Stomach smooth muscle (tissue), 2 donors: Measurements from ENCODE around the gene STAT5B.
"Not testable (repeated sequence)": the region's sequence is repeated elsewhere in the genome, so short reads cannot be mapped to it uniquely, and the experiment has no call there.

Source experiments
- H3K27ac ChIP-seq: one replicate; pipeline ENCODE4 v1.7.0; 2013; ENCODE audit warnings: mild to moderate bottlenecking, low read length, inconsistent platforms
- H3K27me3 ChIP-seq, 2 donors: one replicate each; pipeline ENCODE4 v1.7.0; 2013; ENCODE audit warnings: low read length in 2 of 2; ENCODE audit not compliant: insufficient read depth in 2 of 2, control insufficient read depth in 1 of 2
- H3K36me3 ChIP-seq, 2 donors: one replicate each; pipeline ENCODE4 v1.7.0; 2013; ENCODE audit warnings: low read length in 2 of 2; ENCODE audit not compliant: control insufficient read depth in 2 of 2, insufficient read depth in 2 of 2
- H3K4me1 ChIP-seq: one replicate; pipeline ENCODE4 v1.7.0; 2013; ENCODE audit warnings: low read length; ENCODE audit not compliant: control insufficient read depth, insufficient read depth
- H3K4me3 ChIP-seq, 2 donors: one replicate each; pipeline ENCODE4 v1.7.0; 2013; ENCODE audit warnings: low read length in 2 of 2
- H3K9ac ChIP-seq, 2 donors: one replicate each; pipeline ENCODE4 v1.7.0; 2013; ENCODE audit warnings: low read length in 2 of 2, mild to moderate bottlenecking in 1 of 2
- H3K9me3 ChIP-seq, 2 donors: one replicate each; pipeline ENCODE4 v1.7.0; 2013; ENCODE audit warnings: low read length in 2 of 2; ENCODE audit not compliant: control insufficient read depth in 2 of 2
- donor health status: healthy.
- donor health status: Pancreatic carcinoma.

The STAT5B gene

DNA sequence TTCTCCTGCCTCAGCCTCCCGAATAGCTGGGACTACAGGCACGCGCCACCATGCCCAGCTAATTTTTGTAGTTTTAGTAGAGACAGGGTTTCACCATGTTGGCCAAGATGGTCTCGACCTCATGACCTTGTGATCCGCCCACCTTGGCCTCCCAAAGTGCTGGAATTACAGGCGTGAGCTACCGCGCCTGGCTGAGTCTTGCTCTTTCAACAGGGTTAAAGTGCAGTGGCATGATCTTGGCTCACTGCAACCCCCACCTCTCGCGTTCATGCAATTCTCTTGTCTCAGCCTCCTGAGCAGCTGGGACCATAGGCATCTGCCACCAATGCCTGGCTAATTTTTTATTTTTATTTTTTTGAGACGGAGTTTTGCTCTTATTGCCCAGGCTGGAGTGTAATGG lies 31.0 kb downstream of the STAT5B start:
- not testable (repeated sequence) for H3K36me3 ChIP-seq, H3K4me3 ChIP-seq, H3K9me3 ChIP-seq, H3K9ac ChIP-seq, H3K4me1 ChIP-seq, H3K27ac ChIP-seq, H3K27me3 ChIP-seq

DNA sequence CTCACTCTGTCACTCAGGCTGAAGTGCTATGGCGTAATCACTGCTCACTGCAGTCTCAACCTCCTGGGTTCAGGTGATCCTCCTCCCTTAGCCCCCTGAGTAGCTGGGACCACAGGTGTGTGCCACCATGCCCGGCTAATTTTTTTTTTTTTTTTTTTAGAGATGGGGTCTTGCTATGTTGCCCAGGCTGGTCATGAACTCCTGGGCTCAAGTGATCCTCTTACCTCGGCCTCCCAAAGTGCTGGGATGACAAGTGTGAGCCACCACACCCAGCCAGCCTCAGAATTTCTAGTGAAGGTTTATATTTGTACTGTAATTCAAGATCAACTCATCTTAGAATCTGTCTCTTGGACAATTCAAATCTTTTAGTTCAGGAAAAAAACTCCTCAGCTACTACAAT lies 32.1 kb downstream of the STAT5B start:
- H3K4me1 ChIP-seq, H3K27me3 ChIP-seq, H3K4me3 ChIP-seq, H3K9ac ChIP-seq, H3K27ac ChIP-seq, H3K36me3 ChIP-seq, H3K9me3 ChIP-seq: not testable (repeated sequence)

DNA sequence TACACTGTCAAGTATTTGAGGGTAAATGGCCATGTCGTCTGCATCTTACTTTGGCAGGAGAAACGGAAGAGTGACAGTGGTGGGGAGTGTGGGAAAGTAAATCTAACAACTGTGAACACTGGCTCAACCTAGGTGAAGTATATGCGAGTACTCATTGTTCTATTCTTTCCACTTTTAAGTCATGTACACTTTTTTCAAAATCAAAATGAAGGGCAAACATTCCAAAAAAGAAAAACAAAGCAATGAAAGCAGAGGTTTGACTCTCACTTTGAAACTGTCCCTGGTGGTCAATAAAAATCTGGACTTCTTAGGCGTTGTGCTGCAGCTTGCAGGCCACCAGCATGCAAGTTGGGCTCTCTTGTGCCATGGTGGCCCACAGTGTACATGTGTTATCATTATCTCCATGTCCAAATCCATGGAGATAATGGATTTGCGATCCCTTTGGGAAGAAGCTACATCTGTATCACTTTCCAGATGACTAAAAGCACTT lies 32.7 kb downstream of the STAT5B start:
- H3K36me3 ChIP-seq, result no peaks in the 10 kb centered on the region
- H3K9me3 ChIP-seq, result no peaks in the 10 kb centered on the region
- no peak overlapping the region for H3K4me3 ChIP-seq
- no peak overlapping the region for H3K27ac ChIP-seq
- peaks cover 6% of the 10 kb centered on the region for H3K4me1 ChIP-seq
- no peaks in the 10 kb centered on the region for H3K27me3 ChIP-seq
- no peak overlapping the region for H3K9ac ChIP-seq

DNA sequence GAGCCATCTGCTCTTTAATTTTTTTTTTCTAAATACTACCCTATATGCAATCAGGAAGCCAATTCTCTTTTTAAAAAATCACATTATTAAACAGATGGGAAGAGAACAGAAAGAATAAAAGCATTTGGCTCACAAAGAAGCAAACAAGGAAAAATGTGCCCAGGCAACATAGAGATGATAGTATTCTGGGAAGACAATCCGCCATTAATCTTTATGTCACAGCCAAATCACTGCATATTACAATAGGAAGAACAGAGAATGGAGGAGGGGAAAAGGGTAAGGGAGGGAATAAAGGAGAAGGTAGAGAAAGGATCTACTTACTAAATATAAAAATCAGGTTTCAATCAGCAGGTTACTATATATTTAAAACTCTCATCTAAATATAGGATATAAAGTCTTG lies 34.3 kb downstream of the STAT5B start:
- H3K9ac ChIP-seq, result no peak overlapping the region
- H3K36me3 ChIP-seq, result no peaks in the 10 kb centered on the region
- H3K9me3 ChIP-seq, result no peaks in the 10 kb centered on the region
- H3K27ac ChIP-seq, result no peak overlapping the region
- H3K4me3 ChIP-seq, result no peak overlapping the region
- H3K4me1 ChIP-seq, result no peaks in the 10 kb centered on the region
- H3K27me3 ChIP-seq, result no peaks in the 10 kb centered on the region

DNA sequence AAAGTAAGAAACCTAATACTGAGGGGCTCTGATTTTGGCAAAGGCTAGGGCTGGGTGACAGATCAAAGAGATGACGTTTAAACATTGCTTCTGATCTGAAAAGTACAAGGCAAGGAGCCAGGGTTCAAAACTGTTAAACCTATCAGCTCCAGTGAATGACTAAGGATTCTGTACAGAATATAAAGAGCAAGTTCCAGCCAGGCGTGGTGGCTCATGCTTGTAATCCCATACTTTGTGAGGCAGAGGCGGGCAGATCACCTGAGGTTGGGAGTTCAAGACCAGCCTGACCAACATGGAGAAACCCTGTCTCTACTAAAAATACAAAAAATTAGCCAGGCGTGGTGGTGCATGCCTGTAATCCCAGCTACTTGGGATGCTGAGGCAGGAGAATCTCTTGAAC lies 35.3 kb downstream of the STAT5B start:
- H3K9ac ChIP-seq, H3K9me3 ChIP-seq, H3K36me3 ChIP-seq, H3K27me3 ChIP-seq, H3K4me3 ChIP-seq, H3K27ac ChIP-seq, H3K4me1 ChIP-seq: not testable (repeated sequence)

- H3K27me3 ChIP-seq, result no peaks in the 10 kb centered on the region
- H3K9ac ChIP-seq, result no peak overlapping the region
- H3K9me3 ChIP-seq, result no peaks in the 10 kb centered on the region
- H3K4me3 ChIP-seq, result no peak overlapping the region
- H3K27ac ChIP-seq, result no peak overlapping the region
- no peaks in the 10 kb centered on the region for H3K36me3 ChIP-seq
- no peaks in the 10 kb centered on the region for H3K4me1 ChIP-seq
These were observed 36.0 kb downstream of the STAT5B start for GRCh38 chr17:42240201-42240600.

DNA sequence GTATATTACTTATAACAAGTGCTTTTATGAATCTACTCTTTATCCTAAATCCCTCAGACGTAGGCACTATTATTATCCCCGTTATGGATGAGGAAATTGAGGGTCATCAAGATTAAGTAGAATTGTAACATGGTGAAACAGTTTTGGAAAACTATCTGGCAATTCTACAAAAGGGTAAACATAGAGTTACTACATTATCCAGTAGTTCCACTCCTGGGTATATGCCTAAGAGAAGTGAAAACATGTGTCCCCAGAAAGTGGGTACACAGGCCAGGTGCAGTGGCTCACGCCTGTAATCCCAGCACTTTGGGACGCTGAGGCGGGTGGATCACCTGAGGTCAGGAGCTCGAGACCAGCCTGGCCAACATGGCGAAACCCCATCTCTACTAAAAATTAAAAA lies 36.6 kb downstream of the STAT5B start:
- H3K9ac ChIP-seq, H3K36me3 ChIP-seq, H3K9me3 ChIP-seq, H3K4me3 ChIP-seq, H3K4me1 ChIP-seq, H3K27ac ChIP-seq, H3K27me3 ChIP-seq: not testable (repeated sequence)

DNA sequence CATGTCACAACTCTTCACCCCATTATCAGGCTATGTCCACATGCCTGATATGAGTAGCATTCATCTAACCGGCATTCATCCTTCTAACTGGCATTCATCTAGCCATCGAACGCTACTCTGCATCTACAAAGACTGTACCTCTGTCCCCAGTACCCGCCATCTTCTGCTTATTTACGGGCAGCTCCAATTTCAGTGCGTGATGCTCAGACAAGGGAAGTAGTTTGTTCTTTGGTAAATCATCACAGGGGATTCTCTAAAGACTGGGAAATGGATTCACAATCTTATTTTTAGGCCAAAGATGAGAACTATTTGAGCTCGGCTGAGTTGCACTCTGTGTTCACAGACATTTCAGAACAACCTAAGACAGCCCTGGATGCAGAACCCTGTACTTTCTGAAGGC lies 39.4 kb downstream of the STAT5B start:
- Histone ChIP-seq H3K9ac (no peak overlapping the region), H3K27ac (no peak overlapping the region), H3K9me3 (no peaks in the 10 kb centered on the region), H3K36me3 (no peaks in the 10 kb centered on the region), H3K4me3 (no peak overlapping the region), H3K4me1 (no peaks in the 10 kb centered on the region), H3K27me3 (no peaks in the 10 kb centered on the region)

- Histone ChIP-seq H3K4me3 (no peak overlapping the region), H3K36me3 (no peaks in the 10 kb centered on the region), H3K4me1 (no peaks in the 10 kb centered on the region), H3K27ac (no peak overlapping the region), H3K9me3 (no peaks in the 10 kb centered on the region), H3K27me3 (no peaks in the 10 kb centered on the region), H3K9ac (no peak overlapping the region)
These were observed 42.2 kb downstream of the STAT5B start for GRCh38 chr17:42233994-42234393.

- Histone ChIP-seq H3K36me3 (peaks cover 0 to 2% of the 10 kb centered on the region in 2 donors), H3K4me3 (no peak overlapping the region), H3K27ac (no peak overlapping the region), H3K9ac (no peak overlapping the region), H3K4me1 (peaks cover 1% of the 10 kb centered on the region), H3K27me3 (no peaks in the 10 kb centered on the region), H3K9me3 (no peaks in the 10 kb centered on the region)
These were observed 43.0 kb downstream of the STAT5B start for GRCh38 chr17:42233156-42233555.

DNA sequence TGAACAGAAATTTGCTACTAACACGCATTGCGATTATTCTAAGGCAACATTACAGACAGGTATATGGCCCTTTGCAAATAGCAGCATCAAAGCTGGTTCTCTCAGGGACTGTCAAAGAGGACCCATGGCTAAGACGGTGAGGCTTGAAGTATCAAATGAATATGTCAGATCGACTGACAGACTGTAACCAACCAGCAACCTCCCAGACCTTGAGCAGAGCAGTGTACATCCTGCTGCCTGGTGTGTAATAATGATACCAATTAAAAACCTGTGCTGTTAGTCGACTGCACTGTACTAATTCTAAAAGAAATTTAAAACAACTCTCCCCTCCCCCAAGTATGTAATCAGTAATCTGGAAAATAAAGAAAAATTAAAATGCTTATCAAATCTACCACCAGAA lies 46.0 kb downstream of the STAT5B start:
- peaks cover 0 to 2% of the 10 kb centered on the region in 2 donors for H3K36me3 ChIP-seq
- H3K9ac ChIP-seq, result no peak overlapping the region
- H3K4me3 ChIP-seq, result no peak overlapping the region
- H3K27ac ChIP-seq, result no peak overlapping the region
- H3K27me3 ChIP-seq, result no peaks in the 10 kb centered on the region
- peaks cover 5% of the 10 kb centered on the region for H3K4me1 ChIP-seq
- H3K9me3 ChIP-seq, result no peaks in the 10 kb centered on the region
